ENCODE results near the gene GALNT6. TPM values are rescaled to one million over a fixed set of nuclear protein-coding genes. Genes with fewer than 3 reads are reported as not detected.

GALNT6 gene
- total RNA-seq, 2 donors from 2014 or later = 2.5 to 8.8 TPM

DNA sequence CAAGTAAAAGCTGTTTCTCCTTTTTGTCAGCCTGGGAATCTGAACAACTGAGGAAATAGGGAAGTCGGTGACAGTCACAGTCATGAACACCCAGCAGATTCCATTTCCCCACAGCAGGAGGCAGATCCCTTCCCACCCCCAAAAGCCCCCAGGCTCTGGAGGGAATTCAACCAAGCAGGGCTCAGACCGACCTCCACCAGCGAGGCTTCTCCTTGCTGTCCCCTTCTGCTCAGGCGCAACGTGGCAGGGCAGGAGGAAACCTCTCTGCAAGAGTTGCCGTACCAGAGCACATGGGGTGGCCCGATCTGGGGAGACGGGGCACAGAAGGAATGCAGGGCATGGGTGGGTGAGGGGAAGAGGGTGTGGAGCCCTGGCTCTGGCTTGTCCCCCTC lies 319 bp downstream of the GALNT6 start:
- peak overlapping the region in 1 of 2 donors; percentile 70 for H3K27ac Mint-ChIP-seq
- DNase-seq (ENCODE audit: low spot score in 2 of 2) (no peak), ATAC-seq (peak in 1 of 2 donors; percentile 4)
- no peaks in the 10 kb centered on the region for H3K9me3 Mint-ChIP-seq
- no peaks in the 10 kb centered on the region for H3K36me3 Mint-ChIP-seq

DNA sequence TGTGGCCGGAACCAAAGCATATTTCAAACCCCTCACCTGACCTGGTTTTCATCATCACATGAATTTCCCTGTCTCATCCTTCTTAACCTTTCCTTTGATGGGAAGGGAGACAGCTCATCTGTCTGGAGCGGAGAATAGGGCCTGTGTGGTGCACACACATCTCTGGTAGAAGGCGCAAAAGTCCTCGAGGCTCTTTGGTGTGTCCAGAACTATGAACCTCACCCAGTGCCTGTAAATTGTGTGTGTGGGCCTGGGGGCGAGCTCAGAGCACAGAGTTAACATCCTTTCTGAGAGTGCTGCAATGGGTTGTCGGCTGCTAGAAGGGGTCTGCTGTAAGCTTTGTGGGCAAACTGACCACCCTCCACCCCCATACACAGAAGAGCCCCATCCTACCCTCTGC lies 749 bp downstream of the GALNT6 start:
- Mint-ChIP-seq H3K9me3 (no peaks in the 10 kb centered on the region), H3K27ac (peak overlapping the region in 1 of 2 donors; percentile 70), H3K36me3 (no peaks in the 10 kb centered on the region)
- no peak for DNase-seq (ENCODE audit: low spot score in 2 of 2)
- no peak for ATAC-seq

DNA sequence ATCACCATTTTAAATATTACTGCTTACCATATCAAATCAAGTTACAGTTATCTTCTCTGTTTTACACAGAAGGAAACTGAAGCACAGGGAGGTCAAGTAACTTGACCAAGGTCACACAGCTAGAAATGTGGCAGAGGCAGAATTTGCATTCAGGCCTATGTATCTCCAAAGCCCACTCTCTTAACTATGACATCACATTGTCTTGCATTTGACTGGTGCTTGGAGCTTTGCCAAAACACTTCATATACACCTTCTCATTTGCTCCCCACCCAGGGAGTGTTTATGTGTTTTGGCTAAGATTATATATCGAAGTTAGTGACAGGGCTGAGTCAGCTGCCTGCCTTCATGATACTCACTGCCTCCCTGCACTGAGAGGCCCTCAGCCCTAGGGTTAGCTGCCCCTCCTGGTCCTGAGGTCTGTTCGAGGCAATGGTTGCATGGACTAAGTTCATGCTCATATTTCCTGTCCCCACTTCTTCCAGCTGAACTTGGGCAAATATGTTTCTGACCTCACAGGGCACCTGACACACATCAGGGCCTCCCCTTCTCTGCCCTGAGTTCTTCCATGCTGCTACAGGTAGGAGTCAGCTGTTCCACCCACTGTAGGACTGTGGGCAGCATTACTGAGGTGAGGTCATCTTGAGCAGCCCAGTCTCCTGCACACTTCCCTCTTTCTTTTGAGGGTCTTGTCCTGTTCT lies 1.8 kb downstream of the GALNT6 start:
- peak; percentile 16 to 60 for ATAC-seq
- Mint-ChIP-seq H3K27ac (no peak overlapping the region), H3K36me3 (no peaks in the 10 kb centered on the region), H3K9me3 (no peaks in the 10 kb centered on the region)
- no peak for DNase-seq (ENCODE audit: low spot score in 2 of 2)

DNA sequence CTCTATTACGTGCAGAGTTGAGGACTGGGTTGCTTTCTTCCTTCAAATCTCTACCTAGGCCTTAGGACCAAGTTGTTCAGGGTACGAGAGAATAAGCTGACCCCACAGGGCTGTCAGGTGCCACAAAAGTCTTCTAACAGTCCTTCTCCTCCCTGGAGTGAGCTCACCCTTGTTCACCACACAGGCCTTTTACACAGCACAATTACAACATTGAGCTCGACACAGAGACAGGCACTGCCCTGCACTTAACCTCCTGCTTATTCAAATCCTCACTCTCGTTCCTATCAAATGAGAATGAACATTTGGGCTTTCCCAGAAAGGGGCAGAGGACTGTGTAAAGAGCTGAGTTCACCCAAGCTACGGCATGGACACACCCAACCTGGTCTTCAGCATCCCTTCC lies 2.4 kb downstream of the GALNT6 start:
- ATAC-seq (no peak), DNase-seq (ENCODE audit: low spot score in 2 of 2) (no peak)
- H3K27ac Mint-ChIP-seq = no peak overlapping the region
- no peaks in the 10 kb centered on the region for H3K9me3 Mint-ChIP-seq
- H3K36me3 Mint-ChIP-seq = no peaks in the 10 kb centered on the region

DNA sequence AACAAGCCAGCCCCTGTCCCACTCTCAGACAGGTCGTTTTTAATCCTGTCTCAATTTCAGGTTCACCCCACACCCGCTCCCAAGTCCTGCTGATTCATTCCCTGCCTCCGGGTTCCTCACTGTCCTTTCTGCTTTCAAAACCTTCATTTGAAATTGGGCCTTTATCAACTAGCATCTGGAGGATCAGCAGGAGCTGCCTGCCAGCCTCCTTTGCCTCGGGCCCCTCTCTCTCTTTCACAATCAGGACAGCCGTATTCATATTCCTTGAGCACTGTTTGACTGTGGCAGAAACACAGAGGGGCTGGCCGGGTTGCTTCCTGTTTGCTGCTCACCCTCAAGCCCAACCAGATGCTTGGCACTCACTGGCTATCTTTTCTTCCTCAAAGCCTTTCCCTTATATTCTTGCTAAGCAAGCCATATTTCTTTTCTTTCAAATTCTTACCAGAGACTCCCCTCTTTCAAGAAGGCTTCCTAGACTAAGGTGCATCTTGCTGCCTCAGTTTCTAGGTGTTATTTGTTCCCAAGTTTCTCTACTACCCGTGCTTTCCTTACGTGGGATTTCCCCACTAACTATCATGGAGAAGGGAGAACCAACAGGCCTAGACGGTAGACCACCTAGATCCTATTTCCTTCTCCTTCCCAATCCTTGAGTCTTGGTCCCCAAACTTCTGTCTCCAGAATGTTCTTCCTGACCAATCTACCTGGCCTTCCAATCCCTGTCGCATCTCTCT lies 3.0 kb downstream of the GALNT6 start:
- DNase-seq (ENCODE audit: low spot score in 2 of 2) = no peak
- H3K27ac Mint-ChIP-seq = no peak overlapping the region

DNA sequence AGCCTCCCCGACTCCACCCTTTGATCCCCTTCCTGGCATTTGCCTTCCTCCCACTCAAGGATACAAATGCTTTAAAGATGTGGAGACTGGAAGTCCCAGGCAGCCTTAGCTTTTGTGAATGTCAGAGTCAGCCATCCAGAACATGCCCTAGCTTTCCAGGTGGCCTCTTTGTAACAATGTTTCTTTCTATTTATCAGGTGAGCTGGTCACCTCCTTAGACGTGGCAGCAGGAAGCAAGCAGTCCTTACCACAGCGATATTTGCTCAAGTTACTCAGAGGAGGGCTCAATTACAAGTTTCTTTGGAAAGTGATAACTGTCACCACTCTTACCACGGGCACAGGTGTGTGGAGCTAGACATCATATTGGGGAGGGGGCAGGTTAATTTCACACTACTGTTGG lies 4.9 kb downstream of the GALNT6 start:
- Mint-ChIP-seq H3K36me3 (no peaks in the 10 kb centered on the region), H3K9me3 (no peaks in the 10 kb centered on the region), H3K27ac (no peak overlapping the region)
- DNase-seq (ENCODE audit: low spot score in 2 of 2) (no peak), ATAC-seq (no peak)

More for the DNA sequence above, 3.0 kb downstream of the GALNT6 start:
- H3K36me3 Mint-ChIP-seq = no peaks in the 10 kb centered on the region
- H3K9me3 Mint-ChIP-seq = no peaks in the 10 kb centered on the region
- no peak for ATAC-seq

DNA sequence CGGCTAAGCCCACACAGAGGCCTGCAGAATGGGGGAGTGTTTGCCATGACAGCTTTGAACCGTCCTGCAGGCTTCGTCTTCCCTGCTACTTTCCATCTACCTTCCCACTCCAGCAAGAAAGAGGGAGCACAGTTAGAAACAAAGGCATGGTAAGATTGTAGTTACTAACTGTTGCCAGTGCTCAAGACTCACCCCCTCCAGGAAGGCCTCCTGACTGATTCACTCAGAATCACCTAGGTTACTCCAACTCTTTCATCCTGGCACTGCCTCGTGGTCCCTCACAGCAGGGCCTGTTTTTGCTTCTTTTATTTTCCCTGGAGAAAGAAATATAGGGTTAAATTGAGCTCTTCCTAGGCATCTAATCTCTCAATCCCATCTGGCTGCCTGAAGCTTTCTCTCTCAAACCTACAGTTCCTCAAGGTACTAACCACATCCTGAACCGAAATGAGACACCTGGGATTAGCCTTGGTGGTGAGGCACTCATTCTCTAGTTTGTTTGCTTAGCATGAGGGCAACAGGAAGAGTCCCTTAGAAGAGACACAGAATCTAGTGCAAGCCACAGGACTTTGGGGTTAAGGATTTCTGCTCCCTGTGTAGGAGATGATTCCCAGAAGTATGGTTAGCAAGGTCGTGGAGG lies 7.8 kb downstream of the GALNT6 start:
- Mint-ChIP-seq H3K27ac (no peak overlapping the region), H3K36me3 (peaks cover 0 to 6% of the 10 kb centered on the region in 2 donors), H3K9me3 (no peaks in the 10 kb centered on the region)
- DNase-seq (ENCODE audit: low spot score in 2 of 2) (no peak), ATAC-seq (peak; percentile 77 to 84)

DNA sequence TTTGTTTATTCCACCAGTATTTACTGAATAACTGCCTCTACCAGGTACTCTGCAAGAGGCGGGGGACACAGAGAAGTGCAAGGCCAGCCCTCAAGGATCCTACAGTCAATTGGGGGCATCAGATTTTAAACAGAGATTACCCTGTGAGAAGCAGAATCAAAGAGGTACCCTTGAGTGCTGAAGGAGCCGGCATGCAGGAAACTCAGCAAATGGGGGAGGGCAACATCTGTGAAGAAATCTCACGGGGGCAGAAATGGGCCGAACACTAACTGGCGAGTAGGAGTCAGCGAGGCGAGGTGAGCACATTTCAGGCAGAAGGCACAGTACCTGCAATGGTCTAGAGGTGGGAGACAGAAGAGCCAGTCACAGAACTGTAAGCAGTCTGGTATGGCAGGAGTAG lies 9.0 kb downstream of the GALNT6 start:
- DNase-seq (ENCODE audit: low spot score in 2 of 2) = no peak
- H3K9me3 Mint-ChIP-seq = no peaks in the 10 kb centered on the region
- no peak overlapping the region for H3K27ac Mint-ChIP-seq
- ATAC-seq = no peak
- H3K36me3 Mint-ChIP-seq = peaks cover 10 to 11% of the 10 kb centered on the region in 2 donors

DNA sequence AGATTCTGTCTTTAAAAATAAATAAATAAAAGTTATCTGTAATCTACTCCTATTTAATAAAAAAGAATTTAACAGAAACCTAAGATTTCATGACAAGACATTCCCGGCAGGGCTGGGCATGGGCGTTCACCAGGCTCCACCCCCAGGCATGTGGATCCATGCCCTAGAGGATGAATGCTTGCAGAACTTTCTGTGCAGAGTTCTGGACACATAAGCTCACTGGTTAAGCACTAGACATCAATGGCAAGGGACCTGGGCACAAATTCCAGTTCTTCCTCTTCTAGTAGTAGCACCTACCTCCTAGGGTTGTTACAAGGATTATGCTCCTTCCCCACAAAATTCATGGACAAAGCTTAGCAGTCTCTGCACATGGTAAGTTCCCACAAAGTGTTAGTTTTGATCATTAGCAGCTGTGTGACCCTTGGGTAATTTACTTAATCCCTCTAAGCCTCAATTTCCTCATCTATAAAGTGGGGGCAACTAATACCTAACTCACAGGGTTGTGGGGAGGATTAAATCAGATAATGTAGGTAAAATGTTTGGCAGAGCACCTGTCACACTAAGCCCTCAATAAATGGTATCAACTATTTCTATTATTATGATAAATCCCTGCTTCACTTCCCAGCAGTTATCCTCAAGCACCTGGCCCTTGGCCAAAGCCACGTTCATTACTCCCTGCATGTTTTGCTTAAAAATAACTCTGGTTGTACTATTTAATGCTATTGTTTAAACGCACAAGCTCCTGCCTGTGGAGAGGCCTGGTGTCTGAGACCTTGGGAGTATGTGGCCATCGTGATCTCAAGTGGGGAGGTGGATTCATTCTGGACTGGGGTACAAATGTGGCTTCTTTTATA lies 9.8 kb downstream of the GALNT6 start:
- no peaks in the 10 kb centered on the region for H3K9me3 Mint-ChIP-seq
- ATAC-seq (no peak), DNase-seq (ENCODE audit: low spot score in 2 of 2) (no peak)
- no peak overlapping the region for H3K27ac Mint-ChIP-seq
- H3K36me3 Mint-ChIP-seq = peaks cover 10 to 11% of the 10 kb centered on the region in 2 donors

DNA sequence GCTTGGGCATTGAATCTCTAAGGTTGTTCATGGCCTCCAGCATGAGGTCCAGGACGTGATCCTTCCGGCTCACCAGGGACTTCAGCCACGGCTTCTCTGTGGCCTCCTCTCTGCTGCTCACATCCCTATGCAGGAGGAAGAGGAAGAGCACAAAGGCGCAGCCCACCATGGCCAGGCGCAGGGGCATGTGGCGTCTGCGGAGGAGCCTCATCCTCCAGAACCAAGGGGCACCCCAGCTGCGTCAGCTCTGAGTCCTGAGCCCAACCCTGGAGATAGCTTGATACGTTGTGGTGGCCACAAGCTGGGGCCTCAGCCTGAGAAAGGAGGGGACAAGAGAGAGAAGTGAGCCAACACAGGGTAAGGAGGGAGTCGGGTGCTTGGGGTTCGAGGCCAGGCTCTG lies 11.6 kb downstream of the GALNT6 start:
- H3K36me3 Mint-ChIP-seq = peaks cover 11 to 19% of the 10 kb centered on the region in 2 donors
- DNase-seq (ENCODE audit: low spot score in 2 of 2) = no peak
- no peak for ATAC-seq
- no peak overlapping the region for H3K27ac Mint-ChIP-seq
- H3K9me3 Mint-ChIP-seq = no peaks in the 10 kb centered on the region

DNA sequence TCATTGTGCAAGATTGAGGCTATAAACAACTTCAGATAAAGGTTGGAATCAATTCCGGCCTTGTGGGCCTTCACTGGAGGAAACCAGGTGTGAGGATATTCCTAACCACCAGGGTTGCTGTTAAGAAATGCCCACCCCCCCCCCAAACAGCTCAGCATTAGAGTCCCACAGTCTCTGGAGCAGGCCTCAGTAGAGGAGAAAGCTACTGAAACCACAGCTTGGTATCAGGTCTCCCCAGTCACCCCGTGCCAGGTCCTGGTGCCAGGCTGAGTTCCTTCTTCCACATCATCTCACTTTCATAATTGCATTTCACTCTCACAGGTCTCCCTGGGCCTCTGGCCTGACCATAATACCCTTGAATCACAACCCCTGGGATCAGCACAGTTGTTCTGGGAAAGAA lies 12.5 kb downstream of the GALNT6 start:
- ATAC-seq (no peak), DNase-seq (ENCODE audit: low spot score in 2 of 2) (no peak)
- Mint-ChIP-seq H3K36me3 (peaks cover 11 to 21% of the 10 kb centered on the region in 2 donors), H3K27ac (peak overlapping the region in 1 of 2 donors; percentile 45), H3K9me3 (no peaks in the 10 kb centered on the region)

DNA sequence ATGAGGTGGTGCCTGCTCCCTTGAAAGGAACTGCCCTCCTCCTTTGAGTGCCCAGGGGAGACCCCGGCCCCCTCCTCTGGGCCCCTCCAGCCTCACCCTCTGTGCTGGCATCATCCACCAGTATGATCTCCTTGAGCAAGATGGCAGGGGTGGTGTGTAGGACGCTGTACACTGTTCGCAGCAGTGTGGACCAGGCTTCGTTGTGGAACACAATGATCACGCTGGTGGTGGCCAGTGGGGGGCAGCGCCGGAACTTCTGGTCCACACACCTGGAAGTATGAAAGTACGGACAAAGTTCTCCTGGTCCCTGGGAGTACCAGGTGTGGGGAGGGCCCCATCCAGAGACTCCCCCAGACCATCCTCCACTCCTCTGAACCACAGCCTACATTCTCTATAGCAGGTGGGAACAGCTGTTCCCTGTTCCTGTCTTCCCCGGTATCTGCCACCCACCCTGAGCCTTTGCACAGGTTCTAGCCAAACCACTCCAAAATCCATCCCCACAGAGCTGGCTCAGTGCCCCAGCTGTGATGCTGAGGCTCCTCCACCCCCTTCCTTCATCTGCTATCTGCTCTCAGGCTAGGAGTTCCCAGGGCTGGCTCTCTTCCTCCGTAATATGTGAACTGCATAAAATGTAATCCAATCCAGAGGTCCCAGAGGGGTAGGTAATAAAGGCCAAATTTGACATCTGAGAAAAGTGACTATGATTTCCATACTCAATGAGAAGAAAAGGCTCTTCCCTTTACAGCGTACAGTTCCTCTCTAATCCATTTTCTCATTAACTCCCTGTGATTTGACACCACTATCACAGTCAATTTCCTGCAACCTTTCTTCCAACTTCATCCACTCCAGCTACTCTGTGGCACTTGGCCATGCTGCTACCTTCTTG lies 13.9 kb downstream of the GALNT6 start:
- Mint-ChIP-seq H3K9me3 (no peaks in the 10 kb centered on the region), H3K27ac (peak overlapping the region in 1 of 2 donors; percentile 61), H3K36me3 (peaks cover 11 to 21% of the 10 kb centered on the region in 2 donors)
- ATAC-seq = no peak
- DNase-seq (ENCODE audit: low spot score in 2 of 2) = no peak

DNA sequence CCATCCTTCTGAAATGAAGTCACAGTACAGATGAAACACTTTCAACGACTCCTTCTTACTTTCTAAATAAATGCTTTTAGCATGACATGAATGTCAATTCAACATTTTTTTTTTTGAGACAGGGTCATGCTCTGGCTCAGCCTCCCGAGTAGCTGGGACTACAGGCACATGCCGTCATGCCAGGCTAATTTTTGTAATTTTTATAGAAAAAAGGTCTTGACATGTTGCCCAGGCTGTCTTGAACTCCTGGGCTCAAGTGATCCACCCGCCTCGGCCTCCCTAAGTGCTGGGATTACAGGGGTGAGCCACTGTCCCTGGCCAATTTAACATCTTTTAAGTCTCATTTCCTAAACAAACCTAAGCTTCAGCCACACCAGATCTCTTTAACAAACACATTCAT lies 16.4 kb downstream of the GALNT6 start:
- Mint-ChIP-seq H3K27ac (no peak overlapping the region), H3K9me3 (no peaks in the 10 kb centered on the region), H3K36me3 (peaks cover 17 to 21% of the 10 kb centered on the region in 2 donors)
- DNase-seq (ENCODE audit: low spot score in 2 of 2) = no peak
- ATAC-seq = no peak

DNA sequence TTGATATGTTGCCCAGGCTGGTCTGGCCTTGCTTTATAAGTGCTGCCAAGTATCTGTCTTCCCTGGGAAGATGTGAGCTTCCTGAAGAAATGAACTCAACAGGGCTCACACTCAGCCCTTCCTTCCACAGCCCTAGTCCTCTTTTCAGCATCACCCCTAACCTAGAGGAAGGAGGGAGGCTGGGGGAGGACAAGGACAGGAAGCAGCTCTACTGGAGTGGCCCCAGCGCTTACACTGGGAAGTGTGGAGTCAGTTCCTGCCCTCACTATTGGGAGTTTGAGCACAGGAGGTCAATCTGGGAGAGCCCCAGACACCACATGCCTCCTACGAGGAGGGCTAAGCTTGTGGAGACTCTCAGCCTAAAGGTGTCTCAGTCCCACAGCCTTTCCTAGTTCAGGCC lies 16.8 kb downstream of the GALNT6 start:
- DNase-seq (ENCODE audit: low spot score in 2 of 2) (no peak), ATAC-seq (no peak)
- no peak overlapping the region for H3K27ac Mint-ChIP-seq
- peaks cover 17 to 21% of the 10 kb centered on the region in 2 donors for H3K36me3 Mint-ChIP-seq
- H3K9me3 Mint-ChIP-seq = no peaks in the 10 kb centered on the region

DNA sequence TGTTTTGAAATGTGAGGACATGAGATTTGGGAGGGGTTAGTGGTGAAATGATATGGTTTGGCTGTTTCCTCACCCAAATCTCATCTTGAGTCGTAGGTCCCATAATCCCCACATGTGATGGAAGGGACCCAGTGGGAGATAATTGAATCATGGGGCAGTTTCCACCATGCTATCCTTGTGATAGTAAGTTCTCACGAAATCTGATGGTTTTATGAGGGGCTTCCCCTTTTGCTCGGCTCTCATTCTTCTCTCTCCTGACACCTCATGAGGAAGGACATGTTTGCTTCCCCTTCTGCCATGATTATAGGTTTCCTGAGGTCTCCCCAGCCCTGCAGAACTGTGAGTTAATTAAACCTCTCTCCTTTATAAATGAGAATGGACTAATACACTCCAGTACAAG lies 18.0 kb downstream of the GALNT6 start:
- Mint-ChIP-seq H3K36me3 (peaks cover 11 to 19% of the 10 kb centered on the region in 2 donors), H3K9me3 (no peaks in the 10 kb centered on the region), H3K27ac (no peak overlapping the region)
- ATAC-seq = no peak
- DNase-seq (ENCODE audit: low spot score in 2 of 2) = no peak

DNA sequence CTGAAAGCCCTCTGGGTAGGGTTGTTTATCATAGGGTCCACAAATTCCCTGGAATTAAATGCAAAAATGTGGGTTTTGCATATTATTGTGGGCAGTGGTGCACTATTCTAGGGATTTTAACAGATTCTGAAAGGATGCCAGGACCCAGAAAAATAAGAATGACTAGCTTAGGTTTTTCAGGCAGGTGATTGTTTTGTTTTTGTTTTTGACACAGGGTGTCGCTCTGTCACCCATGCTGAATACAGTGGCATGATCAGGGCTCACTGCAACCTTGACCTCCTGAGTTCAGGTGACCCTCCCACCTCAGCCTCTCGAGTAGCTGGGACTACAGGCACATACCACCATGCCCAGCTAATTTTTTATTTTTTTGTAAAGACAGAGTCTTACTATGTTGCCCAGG lies 19.2 kb downstream of the GALNT6 start:
- ATAC-seq = no peak
- Mint-ChIP-seq H3K9me3 (no peaks in the 10 kb centered on the region), H3K36me3 (peaks cover 10 to 13% of the 10 kb centered on the region in 2 donors), H3K27ac (no peak overlapping the region)
- no peak for DNase-seq (ENCODE audit: low spot score in 2 of 2)
